ENCODE data around the gene PRSS58.

PRSS58 gene

GRCh38 chr7:142257958-142258357, at the start of gene PRSS58:
Gene PRSS58, minus strand, starts transcription at chr7:142258058. Its CDS starts 351 bp downstream, at chr7:142257707.
- no peak for DNase-seq

GRCh38 chr7:142307246-142307900, 49.5 kb upstream of the PRSS58 start:
- no peak for DNase-seq

GRCh38 chr7:142303650-142304049, 45.8 kb upstream of the PRSS58 start:
- peak; percentile 80 for DNase-seq

GRCh38 chr7:142301923-142302550, 44.2 kb upstream of the PRSS58 start:
- DNase-seq, result peak; percentile 64

GRCh38 chr7:142301299-142301698, 43.4 kb upstream of the PRSS58 start:
- no peak for DNase-seq

GRCh38 chr7:142300689-142301088, 42.8 kb upstream of the PRSS58 start:
- DNase-seq, result peak; percentile 73

GRCh38 chr7:142299237-142299781, 41.5 kb upstream of the PRSS58 start:
- DNase-seq, result no peak

GRCh38 chr7:142298627-142299026, 40.8 kb upstream of the PRSS58 start:
- no peak for DNase-seq

- peak; percentile 71 for DNase-seq
These were observed 40.2 kb upstream of the PRSS58 start for GRCh38 chr7:142298009-142298408.

- DNase-seq, result no peak
These were observed 22.4 kb upstream of the PRSS58 start for GRCh38 chr7:142280263-142280662.

- no peak for DNase-seq
These were observed 21.7 kb upstream of the PRSS58 start for GRCh38 chr7:142279601-142280000.

GRCh38 chr7:142275028-142275427, 17.2 kb upstream of the PRSS58 start:
- no peak for DNase-seq

GRCh38 chr7:142272841-142273240, 15.0 kb upstream of the PRSS58 start:
- DNase-seq, result no peak

- DNase-seq, result no peak
These were observed 5.9 kb upstream of the PRSS58 start for GRCh38 chr7:142263598-142264380.

GRCh38 chr7:142250705-142251104, 7.2 kb downstream of the PRSS58 start:
- no peak for DNase-seq

- no peak for DNase-seq
These were observed 7.9 kb downstream of the PRSS58 start for GRCh38 chr7:142249918-142250317.

- DNase-seq, result peak; percentile 91
These were observed 9.4 kb downstream of the PRSS58 start for GRCh38 chr7:142248166-142249160.

- no peak for DNase-seq
These were observed 14.0 kb downstream of the PRSS58 start for GRCh38 chr7:142243823-142244222.

GRCh38 chr7:142240546-142240945, 17.3 kb downstream of the PRSS58 start:
- no peak for DNase-seq

- DNase-seq, result peak; percentile 99
These were observed 26.1 kb downstream of the PRSS58 start for GRCh38 chr7:142231716-142232115.

- DNase-seq, result no peak
These were observed 29.2 kb downstream of the PRSS58 start for GRCh38 chr7:142228537-142229104.
